Hematopoietic multipotent progenitor cell treated with erythropoietin and hydrocortisone succinate and interleukin-3 and kit ligand, for 6 days (in vitro differentiated cells): Measurements from ENCODE around the gene CGRRF1.
A peak's percentile ranks its signal among the peaks of the same experiment; 100 is the strongest.

Source experiments
- DNase-seq: peaks from one replicate; pipeline ENCODE4 v3.0.0-alpha.2; 2015

Gene CGRRF1

DNA sequence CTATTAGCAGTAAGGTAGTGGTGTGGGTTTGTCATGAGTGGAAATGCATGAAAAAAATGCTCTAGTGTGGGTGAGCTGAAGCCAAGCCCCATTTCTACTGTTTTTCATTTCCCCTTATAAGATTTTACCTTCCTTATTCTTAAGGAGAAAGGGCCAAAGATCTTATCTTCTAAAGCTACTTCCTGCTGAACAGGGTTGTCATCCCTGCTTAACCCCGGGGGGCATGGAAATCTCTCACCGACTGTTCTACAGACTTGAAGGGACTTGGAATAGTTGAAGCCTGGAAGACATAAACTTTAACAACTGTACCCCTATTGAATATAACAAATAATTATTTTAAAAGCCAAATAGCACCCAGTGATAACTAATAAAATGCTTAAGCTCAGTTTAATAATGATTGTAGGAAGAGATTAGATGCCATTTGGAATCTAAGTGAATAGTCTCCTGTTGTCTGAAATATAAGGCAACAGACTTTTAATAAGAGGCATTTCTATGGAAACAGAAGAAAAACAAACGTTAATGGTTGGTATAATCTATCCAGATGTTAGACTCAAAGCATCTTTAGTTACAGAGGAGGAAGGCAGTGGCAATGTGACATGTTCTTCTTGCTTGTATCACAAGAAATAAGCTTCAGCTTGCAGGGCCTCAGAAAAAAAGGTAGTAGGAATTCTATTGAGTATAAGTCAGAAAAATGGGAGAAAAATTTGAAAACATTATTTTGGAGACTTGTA is 19.1 kb upstream of the CGRRF1 start:
- no peak for DNase-seq

DNA sequence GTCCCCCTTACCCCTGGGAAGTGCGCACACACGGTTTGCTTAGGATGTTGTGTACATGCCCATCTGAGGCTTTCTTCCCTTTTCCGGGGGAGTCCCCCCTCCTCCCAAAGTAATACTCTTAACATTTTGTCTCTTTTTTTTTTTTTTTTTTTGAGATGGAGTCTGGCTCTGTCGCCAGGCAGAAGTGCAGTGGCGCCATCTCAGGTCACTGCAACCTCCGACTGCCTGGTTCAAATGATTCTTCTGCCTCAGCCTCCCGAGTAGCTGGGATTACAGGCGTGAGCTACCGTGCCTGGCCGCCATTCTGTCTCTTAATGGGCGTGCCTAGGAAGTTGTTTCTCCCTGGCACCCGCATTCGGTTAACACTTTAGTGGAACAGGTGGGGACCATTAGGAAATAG is 16.4 kb upstream of the CGRRF1 start:
- DNase-seq: no peak

DNA sequence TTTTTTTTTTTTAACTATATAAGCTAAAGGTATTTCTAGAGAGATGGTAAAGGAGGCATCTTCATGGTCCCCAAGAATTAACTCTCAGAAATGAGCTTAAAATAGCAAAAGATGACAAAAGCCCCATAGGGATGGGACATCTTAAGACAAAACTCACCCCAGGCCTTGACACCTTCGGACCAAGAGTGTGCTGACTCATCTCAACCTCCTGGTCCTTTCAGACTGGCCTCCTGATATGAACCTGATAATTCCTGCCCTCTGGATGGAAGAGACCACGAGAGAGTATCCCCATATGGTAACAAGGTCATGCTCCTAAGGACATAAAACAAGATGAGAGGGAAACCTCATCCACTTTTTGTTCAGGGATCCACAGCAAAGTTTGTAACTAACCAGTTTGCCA is 12.5 kb upstream of the CGRRF1 start:
- no peak for DNase-seq

DNA sequence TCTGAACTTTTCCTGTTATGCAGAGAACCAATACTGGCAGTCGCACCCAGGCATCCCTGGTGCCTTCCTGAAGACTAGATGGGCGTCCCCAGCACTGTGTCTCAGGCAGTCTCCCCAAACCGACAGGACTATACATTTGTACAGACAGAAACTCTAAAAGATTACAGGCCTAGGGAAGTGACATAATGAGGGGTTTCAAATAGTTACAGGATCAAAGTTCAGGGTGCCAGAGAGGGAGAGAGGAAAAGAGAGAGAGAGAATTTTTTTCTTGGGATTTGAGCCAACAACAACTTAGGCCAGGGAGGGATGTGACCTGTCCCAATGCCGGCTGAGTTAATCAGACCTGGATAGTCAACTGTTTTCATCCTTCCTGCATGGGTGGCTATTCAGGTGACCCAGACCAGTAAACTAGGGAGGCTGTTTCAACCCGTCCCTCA is 11.6 kb upstream of the CGRRF1 start:
- no peak for DNase-seq

DNA sequence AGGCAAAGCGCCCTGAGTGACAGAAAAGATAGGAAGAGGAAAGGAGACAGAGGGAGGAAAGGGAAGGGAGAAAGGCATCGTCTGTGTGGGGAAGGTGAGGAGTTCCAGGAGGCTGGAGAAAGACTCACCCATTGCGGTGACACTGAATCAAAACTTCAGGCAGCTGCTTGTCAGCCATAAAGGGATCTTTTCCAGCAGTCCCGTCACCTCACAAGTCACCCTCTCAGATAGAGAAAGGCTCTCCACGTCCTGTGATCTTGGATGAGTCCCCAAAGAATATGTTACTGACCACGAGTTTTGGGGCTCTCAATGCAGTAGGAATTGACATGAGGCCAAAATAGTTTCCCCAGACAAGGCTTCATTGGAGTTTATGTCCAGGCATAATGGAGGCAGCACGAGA is 11.1 kb upstream of the CGRRF1 start:
- no peak for DNase-seq

DNA sequence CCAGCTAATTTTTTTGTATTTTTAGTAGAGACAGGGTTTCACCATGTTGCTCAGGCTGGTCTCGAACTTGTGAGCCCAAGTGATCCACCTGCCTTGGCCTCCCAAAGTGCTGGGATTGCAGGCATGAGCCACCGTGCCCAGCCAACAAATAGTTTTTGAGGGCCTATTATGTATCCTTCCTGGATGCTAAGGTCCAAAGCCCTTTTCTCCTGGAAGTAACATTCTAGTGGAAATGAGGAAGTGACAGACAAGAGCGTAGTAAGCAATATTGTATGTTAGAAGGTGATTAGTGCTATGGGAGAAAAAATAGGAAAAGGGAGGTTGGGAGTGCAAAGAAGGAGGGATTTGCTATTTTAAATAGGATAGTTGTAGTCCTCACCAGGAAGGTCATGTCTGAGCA is 9.0 kb upstream of the CGRRF1 start:
- DNase-seq: no peak

DNA sequence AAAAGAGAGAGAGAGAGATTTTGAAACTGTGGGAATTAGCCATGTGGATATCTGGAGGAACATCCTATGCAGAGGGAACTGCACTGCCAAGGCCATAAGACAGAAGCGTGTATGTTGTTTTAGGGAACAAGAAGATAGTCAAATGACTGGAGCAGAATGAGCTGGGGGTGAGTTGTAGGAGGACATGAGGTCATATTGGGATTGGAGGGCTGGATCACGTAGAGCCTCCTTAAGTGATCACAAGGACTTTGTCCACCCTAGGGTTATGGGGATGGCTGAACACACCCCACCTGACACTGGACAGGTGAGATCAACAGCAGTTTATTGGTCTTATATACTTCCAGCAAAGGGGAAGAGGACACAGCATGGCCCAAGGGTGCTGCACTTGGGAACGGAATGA is 8.2 kb upstream of the CGRRF1 start:
- DNase-seq: no peak

DNA sequence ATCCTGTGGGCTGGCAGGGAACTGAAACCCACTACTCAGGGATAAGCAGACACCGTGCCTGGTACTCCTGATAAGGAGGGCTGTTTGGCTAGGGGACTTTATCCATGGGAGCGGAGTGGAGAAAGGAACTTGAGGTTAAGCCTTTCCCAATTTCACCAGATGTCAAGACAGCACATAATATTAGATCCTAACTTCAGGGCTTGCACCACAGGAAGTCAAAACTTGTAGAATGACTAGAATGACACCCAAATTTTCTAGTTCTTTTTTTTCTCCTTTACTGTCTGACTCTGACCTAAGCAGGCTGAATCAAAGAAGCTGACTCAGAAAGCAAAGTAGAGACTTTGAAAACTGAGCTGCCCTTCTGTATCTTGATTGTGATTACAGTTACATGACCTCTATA is 7.1 kb upstream of the CGRRF1 start:
- DNase-seq: peak; percentile 35

DNA sequence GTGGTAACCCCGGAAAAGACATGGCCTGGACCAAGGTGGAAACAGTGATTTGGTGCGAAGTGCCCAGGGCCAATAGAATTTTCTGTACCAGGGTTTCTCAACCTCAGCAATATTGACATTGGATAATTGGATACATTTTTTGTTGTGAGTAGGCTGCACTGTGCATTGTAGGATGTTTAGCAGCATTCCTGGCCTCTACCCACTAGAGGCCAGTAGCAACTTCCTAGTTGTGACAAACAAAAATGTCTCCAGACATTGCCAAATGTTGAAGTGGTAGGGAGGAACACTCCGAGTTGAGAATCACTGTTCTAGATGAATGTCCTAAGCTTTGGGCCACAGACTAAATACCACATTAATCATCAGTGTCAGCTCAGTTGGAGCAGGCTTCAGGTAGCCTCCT is 6.2 kb upstream of the CGRRF1 start:
- peak; percentile 50 for DNase-seq

DNA sequence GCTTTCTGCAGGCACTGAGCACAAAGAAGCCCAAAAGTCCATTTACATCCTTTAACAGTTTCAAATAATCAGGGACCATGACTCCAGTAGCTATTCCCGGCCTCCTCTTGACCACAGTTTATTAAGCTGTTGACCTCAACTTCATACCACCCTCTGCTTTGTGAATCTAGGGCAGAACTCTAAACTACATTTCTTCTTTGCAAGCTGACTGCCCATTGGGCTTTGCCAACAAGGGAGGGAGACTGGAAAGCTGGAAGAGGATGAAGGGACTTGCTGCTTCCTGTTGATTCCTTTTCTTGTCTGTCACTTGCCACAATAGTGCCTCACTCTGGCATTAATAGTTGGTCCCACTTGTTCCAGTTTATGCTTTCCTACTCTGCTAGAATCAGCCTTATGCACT is 2.7 kb downstream of the CGRRF1 start:
- DNase-seq: no peak

DNA sequence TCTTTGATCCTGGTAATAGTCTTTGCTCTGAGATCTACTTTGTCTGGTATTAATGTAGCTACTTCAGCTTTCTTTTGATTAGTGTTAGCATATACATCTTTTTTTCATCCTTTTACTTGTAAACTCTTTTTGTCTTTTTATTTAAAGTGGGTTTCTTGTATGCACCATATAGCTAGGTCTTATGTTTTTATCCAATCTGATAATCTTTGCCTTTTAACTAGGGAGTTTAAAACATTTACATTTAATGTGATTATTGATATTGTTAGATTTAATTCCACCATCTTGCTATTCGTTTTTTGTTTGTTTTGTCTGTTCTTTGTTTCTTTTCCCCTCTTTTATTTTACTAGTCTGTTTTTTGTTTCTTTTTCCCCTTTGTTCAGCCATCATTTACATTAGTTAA is 6.0 kb downstream of the CGRRF1 start:
- no peak for DNase-seq

DNA sequence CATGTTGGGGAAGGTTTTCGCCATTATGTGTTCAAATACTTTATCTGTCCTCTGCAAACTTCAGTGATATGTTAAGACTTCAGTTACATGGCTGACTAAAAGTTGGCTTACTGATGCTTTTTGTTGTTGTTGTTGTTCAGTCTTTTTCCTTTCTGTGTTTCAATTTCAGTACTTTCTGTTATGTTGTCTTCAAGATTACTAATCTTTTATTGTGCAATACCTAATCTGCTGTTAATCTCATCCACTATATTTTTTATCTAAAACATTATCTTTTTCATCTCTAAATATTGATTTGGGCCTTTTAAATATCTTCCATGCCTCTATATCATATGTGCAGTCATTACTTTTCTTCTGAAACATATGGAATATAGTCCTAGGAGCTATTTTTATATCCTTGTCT is 7.0 kb downstream of the CGRRF1 start:
- DNase-seq: no peak

DNA sequence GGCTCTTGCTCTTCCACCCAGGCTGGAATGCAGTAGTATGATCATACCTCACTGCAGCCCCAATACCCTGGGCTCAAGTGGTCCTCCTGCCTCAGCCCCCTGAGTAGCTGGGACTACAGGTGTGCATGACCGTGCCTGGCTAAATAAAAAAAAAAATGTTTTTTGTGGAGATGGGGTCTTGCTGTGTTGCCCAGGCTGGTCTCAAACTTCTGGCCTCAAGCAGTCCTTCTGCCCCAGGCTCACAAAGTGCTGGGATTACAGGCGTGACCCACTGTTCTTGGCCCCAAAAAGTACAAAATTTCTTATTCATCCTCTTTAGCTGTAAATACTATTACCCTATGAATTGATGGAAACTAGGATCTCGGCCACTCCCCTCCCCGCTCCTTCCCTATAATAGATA is 14.7 kb downstream of the CGRRF1 start:
- DNase-seq: no peak

DNA sequence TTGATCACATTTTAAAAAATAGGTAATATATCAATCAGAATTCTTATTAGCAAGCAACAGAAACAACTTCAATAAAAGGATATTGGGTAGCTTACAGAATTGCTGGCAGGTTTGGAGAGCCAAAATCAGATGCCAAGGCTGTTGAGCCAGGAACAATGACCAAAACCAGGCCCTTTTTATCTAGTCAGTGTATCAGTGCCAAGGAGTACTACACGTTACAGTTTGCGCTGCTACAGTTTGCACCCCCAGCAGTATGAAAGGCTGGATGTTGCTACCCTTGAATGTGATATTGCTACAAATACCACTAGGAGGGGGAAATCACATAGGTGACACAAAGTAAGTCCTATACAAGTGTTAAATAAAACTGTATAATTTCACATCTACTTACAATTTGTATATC is 19.3 kb downstream of the CGRRF1 start:
- DNase-seq: no peak

DNA sequence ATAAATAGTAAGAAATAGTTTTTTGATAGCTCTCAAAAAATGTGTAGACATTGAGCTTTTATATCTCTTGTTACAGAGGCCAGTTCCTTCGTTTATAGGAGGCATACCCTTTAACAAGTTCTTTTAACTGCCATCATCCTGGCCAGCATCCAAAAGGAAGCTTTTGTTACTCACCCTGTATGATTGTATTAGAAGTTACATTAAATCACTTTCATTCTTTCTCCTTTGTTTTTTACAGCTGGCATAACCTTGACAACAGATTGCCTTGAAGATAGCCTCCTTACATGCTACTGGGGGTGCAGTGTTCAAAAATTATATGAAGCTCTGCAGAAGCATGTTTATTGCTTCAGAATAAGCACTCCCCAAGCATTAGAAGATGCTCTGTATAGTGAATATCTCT is 20.1 kb downstream of the CGRRF1 start:
- no peak for DNase-seq

DNA sequence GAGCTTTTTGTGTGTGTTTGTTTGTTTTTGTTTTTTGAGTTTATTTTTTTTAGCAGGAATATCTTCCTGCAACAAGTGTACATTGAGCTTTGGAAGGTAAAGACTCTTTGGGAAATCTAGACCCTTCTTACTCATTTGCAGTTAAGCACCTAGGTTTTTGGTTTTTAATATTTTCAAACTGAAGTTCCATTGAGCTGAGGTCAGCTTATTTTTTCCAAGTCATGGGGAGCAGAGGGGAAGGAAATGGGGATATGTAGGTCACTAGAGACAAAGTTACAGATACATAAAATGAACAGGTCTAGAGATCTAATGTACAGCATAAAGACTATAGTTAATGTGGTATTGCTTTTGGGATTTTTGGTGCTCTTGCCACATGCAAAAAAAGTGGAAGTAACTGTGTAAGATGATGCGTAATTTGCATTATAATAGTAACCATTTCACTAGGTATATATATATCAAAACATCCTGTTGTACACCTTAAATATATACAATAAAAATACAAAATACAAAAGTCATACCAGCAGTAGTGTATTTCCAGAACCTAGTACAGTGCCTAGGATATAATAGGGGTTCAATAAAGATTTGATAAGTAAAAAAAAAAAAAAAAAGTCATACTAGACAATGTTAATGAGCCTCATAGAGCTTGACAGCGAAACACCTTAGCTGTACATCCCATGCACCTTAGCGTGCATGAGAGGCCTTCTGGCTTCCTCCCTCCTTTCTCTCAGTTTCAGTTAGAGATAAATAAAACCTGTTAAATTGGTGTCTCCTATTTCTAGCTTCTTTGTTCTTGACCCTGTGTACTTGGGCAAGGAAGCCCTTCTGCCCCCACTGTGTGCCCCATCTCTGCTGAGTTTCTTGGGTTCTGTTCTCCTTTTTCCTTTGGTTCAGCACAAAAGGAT is 22.7 kb downstream of the CGRRF1 start:
- DNase-seq: no peak

DNA sequence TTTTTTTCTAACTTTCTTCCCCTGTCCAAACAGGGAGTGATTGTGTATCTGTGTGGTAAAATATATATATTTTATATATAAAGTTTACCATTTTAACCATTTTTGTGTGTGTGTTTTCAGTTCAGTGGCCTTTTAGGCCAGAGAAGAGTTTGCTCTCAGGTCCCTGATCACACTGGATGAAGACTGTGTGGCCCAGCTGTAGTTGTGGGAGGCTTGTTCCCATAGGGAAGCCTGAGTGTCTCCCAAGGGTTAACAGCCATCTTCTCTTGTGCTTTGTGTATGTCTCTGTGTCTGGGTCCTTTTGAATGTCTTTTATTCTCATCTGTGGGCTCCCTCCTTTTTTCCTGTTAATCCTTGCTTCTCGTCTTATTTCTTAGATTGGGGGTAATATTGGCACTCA is 23.4 kb downstream of the CGRRF1 start:
- DNase-seq: no peak

DNA sequence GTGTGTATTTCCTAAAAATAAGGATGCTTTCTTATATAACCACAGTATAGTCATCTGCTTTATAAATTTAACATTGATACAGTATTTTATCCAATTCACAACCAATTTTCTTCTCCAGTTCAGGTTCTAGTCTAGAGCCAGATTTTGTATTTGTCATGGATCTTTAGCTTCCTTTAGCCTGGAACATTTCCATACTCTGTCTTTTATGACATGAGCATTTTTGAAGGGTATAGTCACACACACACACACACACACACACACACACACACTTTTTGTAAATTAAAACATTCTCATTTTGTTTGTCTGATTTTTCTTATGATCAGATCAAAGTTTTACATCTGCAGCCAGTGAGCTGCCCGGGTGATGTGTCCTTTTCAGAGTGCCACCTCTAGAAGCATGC is 25.4 kb downstream of the CGRRF1 start:
- DNase-seq: no peak

DNA sequence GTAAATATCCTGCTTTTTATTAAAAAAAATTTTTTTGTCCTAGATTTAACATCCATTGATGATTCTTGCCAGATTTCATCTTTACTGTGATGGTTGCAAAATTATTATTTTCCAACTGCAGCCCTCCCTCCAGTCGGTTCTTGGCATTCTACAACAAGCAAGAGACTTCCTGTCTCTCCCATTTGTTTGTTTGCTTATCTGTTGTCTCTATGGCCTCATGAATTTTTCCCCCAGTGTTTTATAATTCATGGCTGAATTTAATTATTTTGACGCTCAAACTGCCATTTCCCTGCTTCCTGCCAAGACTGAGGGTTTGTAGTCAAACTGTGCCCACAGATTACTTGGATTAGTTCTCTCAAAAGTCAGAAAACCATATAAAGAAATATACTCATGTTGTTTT is 25.9 kb downstream of the CGRRF1 start:
- no peak for DNase-seq

DNA sequence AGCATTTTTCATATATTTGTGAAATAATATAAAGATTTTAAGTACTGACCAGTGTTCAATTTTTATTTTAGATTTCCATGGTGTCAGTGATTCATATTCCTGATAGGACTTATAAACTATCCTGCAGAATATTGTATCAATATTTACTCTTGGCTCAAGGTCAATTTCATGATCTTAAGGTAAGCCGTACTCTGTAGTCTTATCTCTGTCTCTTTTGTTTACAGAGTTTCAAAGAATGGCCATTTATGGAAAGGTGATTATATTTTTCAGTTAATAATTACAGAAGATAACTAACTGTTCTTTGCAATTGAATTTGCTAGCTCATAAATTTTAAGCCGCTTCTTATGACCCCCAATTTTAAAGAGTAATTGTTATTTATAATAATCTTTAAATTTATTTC is 27.9 kb downstream of the CGRRF1 start:
- no peak for DNase-seq

DNA sequence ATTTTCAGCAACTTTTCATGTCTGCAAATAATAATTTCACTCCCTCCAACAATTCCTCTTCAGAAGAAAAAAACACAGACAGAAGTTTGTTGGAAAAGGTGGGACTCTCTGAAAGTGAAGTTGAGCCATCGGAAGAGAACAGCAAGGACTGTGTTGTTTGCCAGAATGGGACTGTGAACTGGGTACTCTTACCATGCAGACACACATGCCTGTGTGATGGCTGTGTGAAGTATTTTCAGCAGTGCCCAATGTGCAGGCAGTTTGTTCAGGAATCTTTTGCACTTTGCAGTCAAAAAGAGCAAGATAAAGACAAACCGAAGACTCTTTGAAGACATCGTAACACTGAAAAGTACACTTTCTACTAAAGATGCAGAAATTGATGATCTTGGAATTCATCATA is 28.3 kb downstream of the CGRRF1 start:
- DNase-seq: no peak

DNA sequence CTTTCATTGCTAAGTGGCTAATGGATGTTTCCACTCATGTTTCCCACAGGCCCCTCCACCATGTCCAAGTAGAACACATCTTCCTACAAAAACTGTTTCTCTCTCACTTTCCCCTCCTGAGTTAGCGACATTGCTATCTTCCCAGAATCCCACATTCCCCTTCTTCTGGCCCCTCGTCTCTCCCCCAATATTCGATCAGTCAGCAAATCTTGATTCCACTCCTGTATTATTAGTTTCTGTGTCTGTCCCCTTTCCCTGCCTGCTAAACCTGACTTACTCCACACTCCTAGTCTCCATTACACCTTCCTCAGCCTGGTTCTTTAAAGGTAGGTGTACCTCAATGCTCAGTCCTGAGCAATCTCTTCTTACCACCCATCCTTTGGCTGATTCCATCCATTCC is 37.9 kb downstream of the CGRRF1 start:
- DNase-seq: no peak

DNA sequence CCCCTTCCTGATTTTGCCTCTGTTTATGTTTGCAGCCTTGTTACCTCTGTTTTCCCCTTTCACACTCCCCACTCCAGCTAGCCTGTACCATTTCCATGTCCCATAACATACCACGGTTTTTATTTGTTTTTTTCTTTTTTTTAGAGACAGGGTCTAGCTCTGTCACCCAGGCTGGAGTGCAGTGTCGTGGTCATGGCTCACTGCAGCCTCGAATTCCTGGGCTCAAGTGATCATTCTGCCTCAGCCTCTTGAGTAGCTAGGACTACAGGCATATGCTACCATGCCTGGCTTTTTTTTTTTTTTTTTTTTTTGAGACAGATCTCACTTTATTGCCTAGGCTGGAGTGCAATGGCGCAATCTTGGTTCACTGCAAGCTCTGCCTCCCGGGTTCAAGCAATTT is 38.8 kb downstream of the CGRRF1 start:
- no peak for DNase-seq

DNA sequence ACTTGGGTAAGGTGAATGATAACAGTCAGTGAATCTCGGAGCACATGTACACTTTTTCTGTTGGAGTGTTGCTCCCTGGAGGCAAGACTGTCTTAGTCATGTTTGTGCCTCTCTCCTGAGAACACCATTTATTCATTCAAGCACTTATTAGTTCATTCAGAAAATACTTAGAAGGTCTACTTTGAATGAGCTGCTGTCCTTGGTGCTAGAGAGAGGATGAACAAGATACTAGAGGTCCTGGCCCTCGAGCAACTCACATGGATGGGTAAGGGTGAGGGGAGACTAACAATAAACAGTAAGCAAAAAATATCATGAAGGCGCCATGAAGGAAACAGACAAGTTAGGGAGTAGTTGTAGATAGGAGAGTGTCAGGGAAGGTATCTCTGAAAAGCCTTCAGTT is 40.2 kb downstream of the CGRRF1 start:
- peak; percentile 36 for DNase-seq

DNA sequence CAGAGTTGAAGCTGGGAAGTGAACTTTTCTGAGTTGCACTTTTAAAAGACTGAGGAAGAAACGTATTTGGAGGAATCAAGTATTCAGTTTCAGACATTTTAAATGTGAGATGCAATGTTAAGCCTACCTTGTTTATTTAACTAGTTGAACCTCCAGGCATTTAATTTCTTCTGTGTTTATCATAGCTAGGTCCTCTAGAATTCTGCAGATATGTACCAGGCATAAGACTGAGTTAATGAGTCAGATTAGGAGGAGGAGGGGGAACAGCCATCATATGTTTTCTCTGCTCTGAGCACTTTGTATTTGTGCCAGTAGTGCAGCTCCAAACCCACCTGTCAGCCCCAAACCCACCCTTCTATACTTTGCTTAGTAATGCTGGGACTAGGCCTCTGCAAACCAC is 40.8 kb downstream of the CGRRF1 start:
- DNase-seq: no peak
